WTC11 (cell line): Measurements from ENCODE around the gene CNTNAP2.

ENCODE experiments used
- FOXJ3 ChIP-seq: sonication (generic); formaldehyde crosslinking; IDR thresholded peaks from 2 replicates; pipeline ENCODE4 v1.9.0; 2021; ENCODE audit warnings: missing genetic modification reagents, mild to moderate bottlenecking, borderline replicate concordance
- FOXK1 ChIP-seq: sonication (generic); formaldehyde crosslinking; IDR thresholded peaks from 2 replicates; pipeline ENCODE4 v1.8.0; 2022; ENCODE audit warnings: mild to moderate bottlenecking, moderate library complexity, missing genetic modification reagents
- NFYB ChIP-seq: sonication (generic); formaldehyde crosslinking; conservative IDR thresholded peaks from 2 replicates; pipeline ENCODE4 v1.8.0; 2022; ENCODE audit warnings: low read depth, missing genetic modification reagents
- SP1 ChIP-seq: sonication (generic); formaldehyde crosslinking; conservative IDR thresholded peaks from 2 replicates; pipeline ENCODE4 v1.8.1; 2022; ENCODE audit warnings: missing genetic modification reagents
- TEAD4 ChIP-seq: sonication (generic); formaldehyde crosslinking; IDR thresholded peaks from 2 replicates; pipeline ENCODE4 v1.8.0; 2022; ENCODE audit warnings: mild to moderate bottlenecking, missing genetic modification reagents

DNA sequence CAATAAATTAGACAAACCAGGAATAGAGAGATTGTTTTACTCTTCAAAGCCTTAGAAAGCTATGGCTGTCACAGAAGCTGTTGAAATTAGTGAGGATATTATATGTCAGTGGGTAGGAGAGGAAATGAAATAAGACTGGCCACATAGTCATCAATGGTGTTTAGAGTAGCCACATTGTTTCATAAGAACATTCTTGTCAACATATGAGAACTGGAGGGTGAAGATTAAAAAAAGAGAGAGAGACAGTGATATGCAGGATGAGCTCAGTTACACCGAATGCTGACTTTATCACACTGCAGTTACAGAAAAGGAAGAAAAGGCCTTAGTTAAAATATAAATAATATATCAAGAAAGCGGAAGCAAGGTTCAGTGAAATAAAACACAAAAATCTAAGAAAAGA is 412.0 kb downstream of the CNTNAP2 start:
- TF ChIP-seq FOXJ3 (CRISPR knock-in tag) (no peak), FOXK1 (CRISPR knock-in tag) (no peak), NFYB (CRISPR knock-in tag) (no peak), TEAD4 (no peak), SP1 (CRISPR knock-in tag) (no peak)
